Measurements from ENCODE around the gene CAPN10.

The CAPN10 gene

DNA sequence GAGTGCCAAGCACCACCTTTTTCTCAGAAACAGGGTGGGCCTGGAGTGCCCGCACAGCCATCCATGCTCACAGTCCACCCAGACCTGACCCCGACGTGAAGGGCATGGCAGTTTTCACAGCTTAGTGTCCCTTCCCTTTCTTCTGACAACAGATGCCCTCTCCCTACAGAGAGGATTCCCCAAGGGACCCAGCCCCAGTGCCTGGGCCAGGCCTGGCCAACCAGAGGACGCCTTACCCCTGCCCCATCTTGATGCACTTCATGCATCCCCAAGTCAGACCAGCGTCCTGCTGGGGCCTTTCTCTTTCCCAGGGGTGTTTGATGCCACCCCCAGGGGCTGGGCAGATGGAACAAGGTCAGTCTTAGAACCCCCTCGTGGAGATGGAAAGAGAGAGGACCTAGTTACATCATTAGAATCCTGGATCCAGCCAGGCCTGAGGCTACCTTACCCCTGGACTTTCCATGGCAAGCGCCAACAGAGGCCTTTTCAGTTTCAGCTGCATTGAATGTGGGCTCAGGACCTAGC is 32.5 kb upstream of the CAPN10 start:
- DNase-seq (ENCODE audit: low read depth): no peak
- H3K4me3 ChIP-seq (ENCODE audit: low read depth, low read length): no peak overlapping the region
- no peak for TF ChIP-seq CTCF (IDR thresholded peaks at IDR 0.05; ENCODE audit: low read depth, low read length, missing control alignments)
- in situ Hi-C loops (cut with HindIII; ENCODE audit: low sequenced_read_pairs): no loop called here

GRCh38 chr2:240554767-240555493 is 31.6 kb upstream of the CAPN10 start:
- in situ Hi-C loops (cut with HindIII; ENCODE audit: low sequenced_read_pairs): no loop called here
- TF ChIP-seq CTCF (IDR thresholded peaks at IDR 0.05; ENCODE audit: low read depth, low read length, missing control alignments): no peak
- no peak overlapping the region for H3K4me3 ChIP-seq (ENCODE audit: low read depth, low read length)
- DNase-seq (ENCODE audit: low read depth): no peak

DNA sequence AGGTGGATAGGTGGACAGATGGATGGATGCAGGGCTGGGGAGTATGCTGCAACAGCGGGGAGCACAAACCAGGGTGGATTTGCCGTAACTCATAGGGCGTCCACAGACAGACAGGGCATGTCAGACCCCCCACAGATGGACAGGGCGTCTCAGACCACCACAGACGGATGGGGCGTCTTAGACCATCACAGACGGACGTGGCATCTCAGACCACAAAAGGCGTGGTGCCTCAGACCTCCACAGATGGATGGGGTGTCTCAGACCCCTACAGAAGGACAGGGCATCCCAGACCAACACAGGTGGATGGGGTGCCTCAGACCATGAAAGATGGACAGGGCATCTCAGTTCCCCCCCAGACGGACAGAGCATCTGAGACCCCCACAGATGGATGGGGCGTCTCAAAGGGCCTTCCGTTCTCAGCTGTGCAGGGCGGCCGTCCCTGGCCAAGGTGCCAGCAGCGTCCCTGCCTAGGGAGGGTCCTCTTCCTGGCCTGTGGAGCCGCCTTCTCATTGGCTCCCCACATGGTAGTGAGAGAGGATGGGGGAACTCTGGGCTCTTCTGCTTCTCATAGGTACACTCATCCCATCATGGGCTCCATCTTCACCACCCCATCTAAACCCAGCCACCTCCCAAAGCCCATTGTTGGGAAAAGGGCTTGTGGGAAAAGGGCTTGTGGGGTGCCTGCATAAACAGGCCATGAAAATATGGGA is 30.8 kb upstream of the CAPN10 start:
- in situ Hi-C loops (cut with HindIII; ENCODE audit: low sequenced_read_pairs): no loop called here
- TF ChIP-seq CTCF (IDR thresholded peaks at IDR 0.05; ENCODE audit: low read depth, low read length, missing control alignments): no peak
- H3K4me3 ChIP-seq (ENCODE audit: low read depth, low read length): no peak overlapping the region
- no peak for DNase-seq (ENCODE audit: low read depth)

- in situ Hi-C loops (cut with HindIII; ENCODE audit: low sequenced_read_pairs): no loop called here
- DNase-seq (ENCODE audit: low read depth): no peak
- TF ChIP-seq CTCF (IDR thresholded peaks at IDR 0.05; ENCODE audit: low read depth, low read length, missing control alignments): peak; percentile 59
- H3K4me3 ChIP-seq (ENCODE audit: low read depth, low read length): peak overlapping the region; percentile 46
Observed at GRCh38 chr2:240556553-240557100, 29.9 kb upstream of the CAPN10 start.

DNA sequence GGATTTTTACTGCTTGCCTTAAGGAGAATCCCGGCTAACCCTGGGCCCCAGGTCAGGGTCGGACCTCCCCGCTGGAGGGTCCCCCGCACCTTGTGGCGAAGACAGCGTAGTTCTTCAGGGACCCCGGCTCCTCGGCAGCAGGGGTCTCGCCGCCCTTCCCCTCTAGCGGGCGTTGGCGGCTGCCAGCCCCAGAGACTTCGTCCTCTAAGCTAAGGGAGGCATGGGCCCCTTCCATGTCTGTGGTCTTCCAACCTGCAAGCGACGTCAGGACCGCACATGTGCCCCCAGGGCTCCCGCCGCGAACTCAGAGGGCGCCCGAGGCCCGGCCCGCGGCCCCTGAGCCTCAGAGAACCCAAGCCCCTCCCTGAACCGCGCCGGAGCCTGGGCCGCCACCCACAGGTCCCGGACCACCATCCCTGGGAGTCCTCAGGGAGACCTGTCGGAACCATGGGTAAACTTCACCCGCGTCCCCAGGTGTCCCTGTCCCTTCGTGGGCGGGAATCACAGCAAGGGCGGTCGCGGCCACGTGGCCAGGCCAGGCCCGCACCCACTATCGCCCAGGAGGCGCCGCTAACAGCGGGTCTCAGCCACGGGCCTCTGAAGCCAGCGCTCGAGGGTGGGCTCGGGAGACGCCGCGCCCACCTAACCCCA is 29.3 kb upstream of the CAPN10 start:
- DNase-seq (ENCODE audit: low read depth): no peak
- in situ Hi-C loops (cut with HindIII; ENCODE audit: low sequenced_read_pairs): no loop called here
- H3K4me3 ChIP-seq (ENCODE audit: low read depth, low read length): peak overlapping the region; percentile 46
- TF ChIP-seq CTCF (IDR thresholded peaks at IDR 0.05; ENCODE audit: low read depth, low read length, missing control alignments): no peak

- TF ChIP-seq CTCF (IDR thresholded peaks at IDR 0.05; ENCODE audit: low read depth, low read length, missing control alignments): no peak
- no peak for DNase-seq (ENCODE audit: low read depth)
- peak within 1 kb of the TSS; percentile 46 for H3K4me3 ChIP-seq (ENCODE audit: low read depth, low read length)
- in situ Hi-C loops (cut with HindIII; ENCODE audit: low sequenced_read_pairs): no loop called here
Observed at GRCh38 chr2:240557808-240558207, 28.7 kb upstream of the CAPN10 start, which contains the start of gene ANKMY1. ANKMY1 (minus strand) TSS chr2:240557988; CDS start chr2:240557335, 653 bp downstream.

Data from astrocyte of the cerebellum (primary cell).